WTC11 (cell line): ENCODE results near the gene LRRC47. TPM values are rescaled to one million over a fixed set of nuclear protein-coding genes. Genes with fewer than 3 reads are reported as not detected.

Experiments used
- ATAC-seq: fragments of 200-7000 bp; cut with Tn5 transposase; 2 replicates; pipeline ENCODE4 v1.10.0; 2021; ENCODE audit warnings: mild to moderate bottlenecking, moderate library complexity
- CTCF ChIA-PET: fragments of 300-600 bp; sonication (Branson Sonifier 250); formaldehyde crosslinking; loops from one replicate; lab custom pipeline; 2021; ENCODE audit warnings: antibody characterized with exemption; lab: Charles Lee
- POLR2A ChIA-PET: fragments of 350-600 bp; sonication (Branson Sonifier 250); formaldehyde crosslinking; loops from one replicate; lab custom pipeline; 2021; ENCODE audit warnings: antibody characterized with exemption; lab: Charles Lee
- DNase-seq: peaks from one replicate; pipeline ENCODE4 v3.0.0; 2021; ENCODE audit warnings: low spot score
- H3K27ac Mint-ChIP-seq: 2 replicates; pipeline ENCODE4 v1.8.0; 2021; ENCODE audit warnings: mixed read lengths
- H3K27me3 Mint-ChIP-seq: 2 replicates; pipeline ENCODE4 v1.8.0; 2021; ENCODE audit warnings: low read depth, mild to moderate bottlenecking, moderate library complexity, mixed read lengths
- H3K36me3 Mint-ChIP-seq: 2 replicates; pipeline ENCODE4 v1.8.0; 2021; ENCODE audit warnings: mixed read lengths
- H3K4me1 Mint-ChIP-seq: 2 replicates; pipeline ENCODE4 v1.8.0; 2022; ENCODE audit warnings: mixed read lengths
- H3K4me3 Mint-ChIP-seq: 2 replicates; pipeline ENCODE4 v1.8.0; 2021; ENCODE audit warnings: mild to moderate bottlenecking, moderate library complexity, mixed read lengths
- H3K9me3 Mint-ChIP-seq: 2 replicates; pipeline ENCODE4 v1.8.0; 2021; ENCODE audit warnings: mixed read lengths
- AFF4 ChIP-seq: sonication (generic); formaldehyde crosslinking; IDR thresholded peaks from 2 replicates; pipeline ENCODE4 v1.8.1; 2023; ENCODE audit warnings: mild to moderate bottlenecking, missing genetic modification reagents, borderline replicate concordance
- CREM ChIP-seq: sonication (generic); formaldehyde crosslinking; IDR thresholded peaks from 2 replicates; pipeline ENCODE4 v1.8.1; 2022; ENCODE audit warnings: mild to moderate bottlenecking, missing genetic modification reagents, moderate library complexity
- NFYB ChIP-seq: sonication (generic); formaldehyde crosslinking; conservative IDR thresholded peaks from 2 replicates; pipeline ENCODE4 v1.8.0; 2022; ENCODE audit warnings: low read depth, missing genetic modification reagents
- TP53 ChIP-seq: sonication (generic); formaldehyde crosslinking; IDR thresholded peaks from 2 replicates; pipeline ENCODE4 v1.8.1; 2023; ENCODE audit warnings: mild to moderate bottlenecking, missing genetic modification reagents
- ZBTB21 ChIP-seq: sonication (generic); formaldehyde crosslinking; IDR thresholded peaks from 2 replicates; pipeline ENCODE4 v1.8.1; 2023; ENCODE audit warnings: mild to moderate bottlenecking, missing genetic modification reagents, borderline replicate concordance
- ZMAT4 ChIP-seq: fragments of 250-450 bp; sonication (Bioruptor Pico); IDR thresholded peaks from 2 replicates; pipeline ENCODE4 v1.9.0; 2021; ENCODE audit warnings: mild to moderate bottlenecking
- ZNF121 ChIP-seq: sonication (generic); formaldehyde crosslinking; IDR thresholded peaks from 2 replicates; pipeline ENCODE4 v1.8.0; 2023; ENCODE audit warnings: missing genetic modification reagents
- ZNF263 ChIP-seq: sonication (generic); formaldehyde crosslinking; IDR thresholded peaks from 2 replicates; pipeline ENCODE4 v1.8.1; 2022; ENCODE audit warnings: low read depth, mild to moderate bottlenecking, moderate library complexity, missing genetic modification reagents
- ZNF423 ChIP-seq: fragments of 250-450 bp; sonication (Bioruptor Pico); IDR thresholded peaks from 2 replicates; pipeline ENCODE4 v2.1.2; 2022; ENCODE audit warnings: mild to moderate bottlenecking, moderate library complexity
- total RNA-seq: library from RNA; stranded (reverse); gene quantifications from 3 replicates; pipeline ENCODE4 v1.2.3, GENCODE V29; 2021
- TF ChIP-seq, protein P1 (sequence below): sonication (generic); formaldehyde crosslinking; IDR thresholded peaks from 2 replicates; pipeline ENCODE4 v1.8.0; 2023; ENCODE audit warnings: missing genetic modification reagents, mild to moderate bottlenecking, borderline replicate concordance
- TF ChIP-seq, protein P2 (sequence below): sonication (generic); formaldehyde crosslinking; IDR thresholded peaks from 2 replicates; pipeline ENCODE4 v1.8.1; 2022; ENCODE audit warnings: low read depth, missing genetic modification reagents, borderline replicate concordance
- TF ChIP-seq, protein P3 (sequence below): sonication (generic); formaldehyde crosslinking; IDR thresholded peaks from 2 replicates; pipeline ENCODE4 v1.8.0; 2022; ENCODE audit warnings: mild to moderate bottlenecking, missing genetic modification reagents
- TF ChIP-seq, protein P4 (sequence below): sonication (generic); formaldehyde crosslinking; IDR thresholded peaks from 2 replicates; pipeline ENCODE4 v1.8.0; 2022; ENCODE audit warnings: mild to moderate bottlenecking, missing genetic modification reagents

LRRC47 gene
- total RNA-seq, 1 experiment from 2014 or later: 92.4 TPM

DNA sequence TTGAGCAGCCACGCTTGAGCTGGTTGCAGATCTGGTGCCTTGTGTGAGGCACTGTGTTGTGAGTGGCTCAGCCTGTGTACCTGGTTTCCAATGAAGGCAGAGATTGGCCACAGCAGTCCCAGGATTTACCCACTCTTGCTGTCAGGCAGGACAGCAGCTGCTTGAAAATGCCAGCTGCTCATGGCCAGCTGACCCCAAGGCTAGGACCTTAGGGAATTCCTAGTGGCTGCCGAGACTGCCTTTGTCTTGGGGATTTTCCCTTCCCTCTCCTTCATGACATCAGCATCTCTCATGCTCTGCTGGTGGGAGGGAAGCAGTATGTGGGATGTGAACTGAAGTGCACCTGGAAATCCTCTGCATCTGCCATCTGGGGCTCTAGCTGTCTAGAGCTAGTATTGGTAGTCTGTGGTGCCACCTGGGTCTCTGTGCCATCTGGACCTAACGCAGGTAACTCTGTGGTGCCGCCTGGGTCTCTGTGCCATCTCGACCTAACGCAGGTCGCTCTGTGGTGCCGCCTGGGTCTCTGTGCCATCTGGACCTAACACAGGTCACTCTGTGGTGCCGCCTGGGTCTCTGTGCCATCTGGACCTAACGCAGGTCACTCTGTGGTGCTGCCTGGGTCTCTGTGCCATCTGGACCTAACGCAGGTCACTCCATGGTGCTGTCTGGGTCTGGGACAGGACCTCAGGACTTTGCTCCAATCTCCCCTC, 3.8 kb upstream of the LRRC47 start:
- POLR2A ChIA-PET: no interaction called here
- CTCF ChIA-PET: interaction anchor here (0.8 kb wide), 1 partner anchor 24 kb away, joined by 3 read pairs; no protein-coding TSS in a partner anchor
- no peak overlapping the region for H3K4me3 Mint-ChIP-seq
- H3K36me3 Mint-ChIP-seq: no peaks in the 10 kb centered on the region
- H3K27me3 Mint-ChIP-seq: peaks cover 18% of the 10 kb centered on the region
- peaks cover 21% of the 10 kb centered on the region for H3K9me3 Mint-ChIP-seq
- ATAC-seq: no peak
- H3K4me1 Mint-ChIP-seq: peaks cover 13% of the 10 kb centered on the region
- no peak overlapping the region for H3K27ac Mint-ChIP-seq
- TF ChIP-seq CREM: no peak
- TF ChIP-seq ZBTB21 (CRISPR knock-in tag): no peak
- TF ChIP-seq ZMAT4: no peak
- TF ChIP-seq, all 79 proteins: peak for 0
- no peak for DNase-seq

DNA sequence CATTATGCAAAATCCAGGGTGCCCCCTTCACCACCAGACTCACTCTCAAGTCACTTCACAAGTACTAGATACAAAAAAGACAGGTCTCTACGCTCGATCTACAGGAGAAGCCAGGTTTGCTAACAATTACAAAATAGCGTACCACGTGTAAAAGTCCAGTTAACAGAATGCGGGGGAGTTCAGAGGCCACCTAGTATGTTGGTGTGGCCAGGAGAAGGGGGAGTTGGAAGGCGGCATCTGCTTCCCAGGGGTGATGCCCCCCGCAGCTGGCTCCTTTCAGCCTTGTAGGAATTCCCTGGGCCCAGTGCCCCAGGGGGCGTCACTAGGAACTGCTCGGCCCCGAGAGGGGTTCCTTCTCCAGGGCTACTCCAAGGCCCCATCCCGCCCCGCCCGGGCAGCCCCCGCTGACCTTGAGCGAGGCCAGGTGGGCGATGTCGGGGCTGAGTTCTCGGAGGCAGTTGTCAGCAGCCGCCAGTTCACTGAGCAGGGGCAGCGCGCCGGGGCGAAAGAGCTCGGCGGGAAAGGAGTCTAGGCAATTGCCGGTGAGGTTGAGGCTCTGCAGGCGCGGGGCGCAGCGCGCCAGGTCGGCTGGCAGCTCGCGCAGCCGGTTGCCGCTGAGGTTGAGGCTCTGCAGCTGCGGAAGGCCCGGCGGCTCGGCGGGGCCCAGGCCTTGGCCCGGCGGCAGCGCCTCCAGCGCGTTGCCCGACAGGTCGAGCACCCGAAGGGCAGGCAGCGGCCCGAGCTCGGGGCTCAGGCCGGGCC, 664 bp downstream of the LRRC47 start:
- CTCF ChIA-PET: interaction anchor here (0.9 to 4.0 kb wide), 9 partner anchors 8 to 305 kb away, joined by 3 to 25 read pairs (median 7); partner anchors contain the start of genes C1orf174, CEP104 and DFFB
- peaks cover 46% of the 10 kb centered on the region for H3K4me1 Mint-ChIP-seq
- peaks cover 7% of the 10 kb centered on the region for H3K36me3 Mint-ChIP-seq
- peak overlapping the region; percentile 83 for H3K4me3 Mint-ChIP-seq
- DNase-seq (no peak), ATAC-seq (no peak)
- H3K27ac Mint-ChIP-seq: peak overlapping the region; percentile 100; the same call in 1 of the 2 replicates
- peaks cover 2% of the 10 kb centered on the region for H3K9me3 Mint-ChIP-seq
- TF ChIP-seq ZNF423 (CRISPR knock-in tag) (peak; percentile 38; the same call in 1 of the 2 replicates), ZNF263 (CRISPR knock-in tag) (0 out of 2 replicates have a peak, but pooled peaks have one; percentile 30), ZNF121 (CRISPR knock-in tag) (no peak), AFF4 (CRISPR knock-in tag) (no peak), NFYB (CRISPR knock-in tag) (0 out of 2 replicates have a peak, but pooled peaks have one; percentile 18), TP53 (CRISPR knock-in tag) (no peak)
- TF ChIP-seq, protein P1, sequence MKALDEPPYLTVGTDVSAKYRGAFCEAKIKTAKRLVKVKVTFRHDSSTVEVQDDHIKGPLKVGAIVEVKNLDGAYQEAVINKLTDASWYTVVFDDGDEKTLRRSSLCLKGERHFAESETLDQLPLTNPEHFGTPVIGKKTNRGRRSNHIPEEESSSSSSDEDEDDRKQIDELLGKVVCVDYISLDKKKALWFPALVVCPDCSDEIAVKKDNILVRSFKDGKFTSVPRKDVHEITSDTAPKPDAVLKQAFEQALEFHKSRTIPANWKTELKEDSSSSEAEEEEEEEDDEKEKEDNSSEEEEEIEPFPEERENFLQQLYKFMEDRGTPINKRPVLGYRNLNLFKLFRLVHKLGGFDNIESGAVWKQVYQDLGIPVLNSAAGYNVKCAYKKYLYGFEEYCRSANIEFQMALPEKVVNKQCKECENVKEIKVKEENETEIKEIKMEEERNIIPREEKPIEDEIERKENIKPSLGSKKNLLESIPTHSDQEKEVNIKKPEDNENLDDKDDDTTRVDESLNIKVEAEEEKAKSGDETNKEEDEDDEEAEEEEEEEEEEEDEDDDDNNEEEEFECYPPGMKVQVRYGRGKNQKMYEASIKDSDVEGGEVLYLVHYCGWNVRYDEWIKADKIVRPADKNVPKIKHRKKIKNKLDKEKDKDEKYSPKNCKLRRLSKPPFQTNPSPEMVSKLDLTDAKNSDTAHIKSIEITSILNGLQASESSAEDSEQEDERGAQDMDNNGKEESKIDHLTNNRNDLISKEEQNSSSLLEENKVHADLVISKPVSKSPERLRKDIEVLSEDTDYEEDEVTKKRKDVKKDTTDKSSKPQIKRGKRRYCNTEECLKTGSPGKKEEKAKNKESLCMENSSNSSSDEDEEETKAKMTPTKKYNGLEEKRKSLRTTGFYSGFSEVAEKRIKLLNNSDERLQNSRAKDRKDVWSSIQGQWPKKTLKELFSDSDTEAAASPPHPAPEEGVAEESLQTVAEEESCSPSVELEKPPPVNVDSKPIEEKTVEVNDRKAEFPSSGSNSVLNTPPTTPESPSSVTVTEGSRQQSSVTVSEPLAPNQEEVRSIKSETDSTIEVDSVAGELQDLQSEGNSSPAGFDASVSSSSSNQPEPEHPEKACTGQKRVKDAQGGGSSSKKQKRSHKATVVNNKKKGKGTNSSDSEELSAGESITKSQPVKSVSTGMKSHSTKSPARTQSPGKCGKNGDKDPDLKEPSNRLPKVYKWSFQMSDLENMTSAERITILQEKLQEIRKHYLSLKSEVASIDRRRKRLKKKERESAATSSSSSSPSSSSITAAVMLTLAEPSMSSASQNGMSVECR (CRISPR knock-in tag): no peak
- TF ChIP-seq, protein P2, sequence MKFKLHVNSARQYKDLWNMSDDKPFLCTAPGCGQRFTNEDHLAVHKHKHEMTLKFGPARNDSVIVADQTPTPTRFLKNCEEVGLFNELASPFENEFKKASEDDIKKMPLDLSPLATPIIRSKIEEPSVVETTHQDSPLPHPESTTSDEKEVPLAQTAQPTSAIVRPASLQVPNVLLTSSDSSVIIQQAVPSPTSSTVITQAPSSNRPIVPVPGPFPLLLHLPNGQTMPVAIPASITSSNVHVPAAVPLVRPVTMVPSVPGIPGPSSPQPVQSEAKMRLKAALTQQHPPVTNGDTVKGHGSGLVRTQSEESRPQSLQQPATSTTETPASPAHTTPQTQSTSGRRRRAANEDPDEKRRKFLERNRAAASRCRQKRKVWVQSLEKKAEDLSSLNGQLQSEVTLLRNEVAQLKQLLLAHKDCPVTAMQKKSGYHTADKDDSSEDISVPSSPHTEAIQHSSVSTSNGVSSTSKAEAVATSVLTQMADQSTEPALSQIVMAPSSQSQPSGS (CRISPR knock-in tag): no peak
- TF ChIP-seq, protein P3, sequence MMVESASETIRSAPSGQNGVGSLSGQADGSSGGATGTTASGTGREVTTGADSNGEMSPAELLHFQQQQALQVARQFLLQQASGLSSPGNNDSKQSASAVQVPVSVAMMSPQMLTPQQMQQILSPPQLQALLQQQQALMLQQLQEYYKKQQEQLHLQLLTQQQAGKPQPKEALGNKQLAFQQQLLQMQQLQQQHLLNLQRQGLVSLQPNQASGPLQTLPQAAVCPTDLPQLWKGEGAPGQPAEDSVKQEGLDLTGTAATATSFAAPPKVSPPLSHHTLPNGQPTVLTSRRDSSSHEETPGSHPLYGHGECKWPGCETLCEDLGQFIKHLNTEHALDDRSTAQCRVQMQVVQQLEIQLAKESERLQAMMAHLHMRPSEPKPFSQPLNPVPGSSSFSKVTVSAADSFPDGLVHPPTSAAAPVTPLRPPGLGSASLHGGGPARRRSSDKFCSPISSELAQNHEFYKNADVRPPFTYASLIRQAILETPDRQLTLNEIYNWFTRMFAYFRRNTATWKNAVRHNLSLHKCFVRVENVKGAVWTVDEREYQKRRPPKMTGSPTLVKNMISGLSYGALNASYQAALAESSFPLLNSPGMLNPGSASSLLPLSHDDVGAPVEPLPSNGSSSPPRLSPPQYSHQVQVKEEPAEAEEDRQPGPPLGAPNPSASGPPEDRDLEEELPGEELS: peak; percentile 57; the same call in 1 of the 2 replicates
- TF ChIP-seq, protein P4, sequence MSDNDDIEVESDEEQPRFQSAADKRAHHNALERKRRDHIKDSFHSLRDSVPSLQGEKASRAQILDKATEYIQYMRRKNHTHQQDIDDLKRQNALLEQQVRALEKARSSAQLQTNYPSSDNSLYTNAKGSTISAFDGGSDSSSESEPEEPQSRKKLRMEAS (CRISPR knock-in tag): no peak
- peaks cover 2% of the 10 kb centered on the region for H3K27me3 Mint-ChIP-seq
- POLR2A ChIA-PET: interaction anchor here (0.5 to 1.4 kb wide), 2 partner anchors 11 to 20 kb away, joined by 3 to 5 read pairs; no protein-coding TSS in a partner anchor
